ENCODE data around the gene MRGPRE. TPM values are rescaled to one million over a fixed set of nuclear protein-coding genes. Genes with fewer than 3 reads are reported as not detected.

Gene MRGPRE
- total RNA-seq, 1 experiment from 2014 or later = not detected

GRCh38 chr11:3205261-3206155, 26.7 kb downstream of the MRGPRE start:
- Histone ChIP-seq H4K8ac (replicated peaks; ENCODE audit: insufficient read length, low read depth, low read length) (no peak overlapping the region), H2AK5ac (ENCODE audit: insufficient read length, low read length) (no peak overlapping the region), H3K4me2 (ENCODE audit: insufficient read depth, insufficient read length, low read length) (no peak overlapping the region), H3K9ac (ENCODE audit: extremely low read depth, insufficient read length, low read length) (no peak overlapping the region), H3K27me3 (ENCODE audit: insufficient read depth, low read length) (peaks cover 9% of the 10 kb centered on the region; the same call in 1 of the 2 replicates), H3K27ac (ENCODE audit: insufficient read length, low read depth, low read length) (no peak overlapping the region), H2BK5ac (ENCODE audit: insufficient read length, low read length) (no peak overlapping the region), H3T11ph (ENCODE audit: low read length) (no peak overlapping the region), H4K5ac (ENCODE audit: insufficient read length, low read depth, low read length) (no peak overlapping the region), H3K56ac (ENCODE audit: insufficient read length, low read depth, low read length) (no peak overlapping the region), H3K23ac (ENCODE audit: insufficient read length, low read depth, low read length) (no peak overlapping the region), H2BK12ac (ENCODE audit: insufficient read length, low read depth, low read length) (no peak overlapping the region), H3K4me1 (ENCODE audit: insufficient read depth, low read length) (no peaks in the 10 kb centered on the region), H3K79me1 (ENCODE audit: insufficient read depth, low read depth, low read length, poor library complexity, severe bottlenecking) (no peaks in the 10 kb centered on the region), H2BK20ac (ENCODE audit: low read depth, low read length, poor library complexity, severe bottlenecking) (no peak overlapping the region), H3K79me2 (ENCODE audit: insufficient read depth, low read length) (no peaks in the 10 kb centered on the region), H3K18ac (ENCODE audit: insufficient read length, low read depth, low read length) (no peak overlapping the region), H3K9me3 (ENCODE audit: control insufficient read depth, low read depth, low read length) (no peaks in the 10 kb centered on the region), H2AFZ (ENCODE audit: low read length) (no peak overlapping the region), H2BK120ac (ENCODE audit: low read depth, low read length, poor library complexity, severe bottlenecking) (no peak overlapping the region), H4K20me1 (ENCODE audit: control insufficient read depth, insufficient read depth, insufficient read length) (peaks cover 2% of the 10 kb centered on the region), H3K4ac (ENCODE audit: low read depth, low read length) (no peak overlapping the region), H4K91ac (ENCODE audit: insufficient read length, low read depth, low read length) (no peak overlapping the region), H3K14ac (ENCODE audit: insufficient read depth, low read length) (no peak overlapping the region; the same call in 1 of the 2 replicates), H3K23me2 (ENCODE audit: insufficient read length, low read depth, low read length, poor library complexity, severe bottlenecking) (peaks cover 9% of the 10 kb centered on the region), H2BK15ac (ENCODE audit: low read depth, low read length) (no peak overlapping the region)
- H3K4me3 Mint-ChIP-seq = no peak overlapping the region; a peak in 1 of 5 replicates
- H3K36me3 Mint-ChIP-seq (ENCODE audit: insufficient read depth in 1 of 3, low read depth in 3 of 3) = no peaks in the 10 kb centered on the region
- peaks cover 8 to 9% of the 10 kb centered on the region in 2 experiments for H3K4me1 Mint-ChIP-seq
- no peaks in the 10 kb centered on the region for H3K9me3 Mint-ChIP-seq
- no CpG with 5 or more reads among the region's 16 CpGs for WGBS (ENCODE audit: extremely low coverage, insufficient read length, low lambda C conversion rate)
- TF ChIP-seq, protein P1, sequence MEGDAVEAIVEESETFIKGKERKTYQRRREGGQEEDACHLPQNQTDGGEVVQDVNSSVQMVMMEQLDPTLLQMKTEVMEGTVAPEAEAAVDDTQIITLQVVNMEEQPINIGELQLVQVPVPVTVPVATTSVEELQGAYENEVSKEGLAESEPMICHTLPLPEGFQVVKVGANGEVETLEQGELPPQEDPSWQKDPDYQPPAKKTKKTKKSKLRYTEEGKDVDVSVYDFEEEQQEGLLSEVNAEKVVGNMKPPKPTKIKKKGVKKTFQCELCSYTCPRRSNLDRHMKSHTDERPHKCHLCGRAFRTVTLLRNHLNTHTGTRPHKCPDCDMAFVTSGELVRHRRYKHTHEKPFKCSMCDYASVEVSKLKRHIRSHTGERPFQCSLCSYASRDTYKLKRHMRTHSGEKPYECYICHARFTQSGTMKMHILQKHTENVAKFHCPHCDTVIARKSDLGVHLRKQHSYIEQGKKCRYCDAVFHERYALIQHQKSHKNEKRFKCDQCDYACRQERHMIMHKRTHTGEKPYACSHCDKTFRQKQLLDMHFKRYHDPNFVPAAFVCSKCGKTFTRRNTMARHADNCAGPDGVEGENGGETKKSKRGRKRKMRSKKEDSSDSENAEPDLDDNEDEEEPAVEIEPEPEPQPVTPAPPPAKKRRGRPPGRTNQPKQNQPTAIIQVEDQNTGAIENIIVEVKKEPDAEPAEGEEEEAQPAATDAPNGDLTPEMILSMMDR (conservative IDR thresholded peaks at IDR 0.05) = no peak
- H3K27ac Mint-ChIP-seq = no peak overlapping the region
- no peak for DNase-seq
- H3K27me3 Mint-ChIP-seq (ENCODE audit: low read depth) = peaks cover 60% of the 10 kb centered on the region
